Thyroid gland (tissue), 4 donors: Measurements from ENCODE around the gene SLC44A1.

ENCODE experiments used
- POLR2A ChIP-seq, 2 donors: fragments of 450-650 bp; IDR thresholded peaks; one replicate each; pipeline ENCODE4 v1.6.1; 2017; ENCODE audit warnings: antibody characterized with exemption in 2 of 2, mild to moderate bottlenecking in 2 of 2, moderate library complexity in 1 of 2
- TF ChIP-seq, protein P1 (sequence below), 6 experiments: fragments of 200-600 bp in 3 of 6; fragments of 450-650 bp in 3 of 6; sonication (generic) in 3 of 6; IDR thresholded peaks; one replicate each; pipeline ENCODE4 v1.5.1; 2016 to 2019; ENCODE audit warnings: antibody characterized with exemption in 6 of 6, mild to moderate bottlenecking in 2 of 6, inconsistent platforms in 1 of 6, moderate library complexity in 1 of 6

DNA sequence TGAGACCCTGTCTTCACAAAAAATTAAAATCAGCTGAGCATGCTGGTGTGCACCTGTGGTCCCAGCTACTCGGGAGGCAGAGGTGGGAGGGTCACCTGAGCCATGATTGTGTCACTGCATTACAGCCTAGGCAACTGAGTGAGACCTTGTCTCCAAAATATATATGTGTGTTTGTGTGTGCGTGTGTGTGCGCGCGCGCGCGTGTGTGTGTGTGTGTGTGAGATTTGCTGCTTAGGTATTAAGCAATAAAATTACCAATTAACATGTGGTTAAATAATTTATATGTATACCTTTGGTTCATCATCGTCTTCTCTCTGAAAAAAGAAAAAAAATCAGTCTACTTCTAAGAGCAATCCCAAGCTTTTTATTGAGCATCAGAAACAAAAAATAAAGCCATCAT lies 117.4 kb downstream of the SLC44A1 start:
- TF ChIP-seq POLR2A (IDR thresholded peaks at IDR 0.05) = no peak
- TF ChIP-seq, protein P1, sequence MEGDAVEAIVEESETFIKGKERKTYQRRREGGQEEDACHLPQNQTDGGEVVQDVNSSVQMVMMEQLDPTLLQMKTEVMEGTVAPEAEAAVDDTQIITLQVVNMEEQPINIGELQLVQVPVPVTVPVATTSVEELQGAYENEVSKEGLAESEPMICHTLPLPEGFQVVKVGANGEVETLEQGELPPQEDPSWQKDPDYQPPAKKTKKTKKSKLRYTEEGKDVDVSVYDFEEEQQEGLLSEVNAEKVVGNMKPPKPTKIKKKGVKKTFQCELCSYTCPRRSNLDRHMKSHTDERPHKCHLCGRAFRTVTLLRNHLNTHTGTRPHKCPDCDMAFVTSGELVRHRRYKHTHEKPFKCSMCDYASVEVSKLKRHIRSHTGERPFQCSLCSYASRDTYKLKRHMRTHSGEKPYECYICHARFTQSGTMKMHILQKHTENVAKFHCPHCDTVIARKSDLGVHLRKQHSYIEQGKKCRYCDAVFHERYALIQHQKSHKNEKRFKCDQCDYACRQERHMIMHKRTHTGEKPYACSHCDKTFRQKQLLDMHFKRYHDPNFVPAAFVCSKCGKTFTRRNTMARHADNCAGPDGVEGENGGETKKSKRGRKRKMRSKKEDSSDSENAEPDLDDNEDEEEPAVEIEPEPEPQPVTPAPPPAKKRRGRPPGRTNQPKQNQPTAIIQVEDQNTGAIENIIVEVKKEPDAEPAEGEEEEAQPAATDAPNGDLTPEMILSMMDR (IDR thresholded peaks at IDR 0.05) = no peak
